Measurements from ENCODE around the gene SLC26A11. TPM values are rescaled to one million over a fixed set of nuclear protein-coding genes. Genes with fewer than 3 reads are reported as not detected.
"Not testable (repeated sequence)": the region's sequence is repeated elsewhere in the genome, so short reads cannot be mapped to it uniquely, and the experiment has no call there.

SLC26A11 gene
- polyA plus RNA-seq, 1 donor: 27.2 TPM

GRCh38 chr17:80261159-80261894 lies 41.1 kb downstream of the SLC26A11 start:
- DNase-seq: peak; percentile 55

- no peak for DNase-seq
Measured at GRCh38 chr17:80261895-80262279, 41.7 kb downstream of the SLC26A11 start.

DNA sequence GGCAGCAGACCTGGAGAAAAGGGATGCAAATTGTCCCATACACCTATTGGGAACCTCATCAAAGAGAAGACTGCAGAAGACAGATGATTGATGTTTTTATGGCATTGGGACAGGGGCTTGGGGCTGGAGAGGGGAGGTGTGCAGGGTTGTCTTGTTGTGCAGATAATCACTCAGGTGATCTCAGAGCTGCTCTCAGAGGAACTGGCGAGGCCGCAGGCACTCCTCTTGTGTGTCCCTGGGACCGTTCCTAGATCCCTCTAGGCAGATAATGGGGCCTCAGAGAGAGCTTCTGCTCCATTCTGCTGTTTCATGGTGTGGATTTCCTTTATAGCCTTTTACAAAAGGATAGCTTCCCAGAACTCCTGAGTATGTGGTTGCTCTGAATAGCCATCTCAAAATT lies 42.1 kb downstream of the SLC26A11 start:
- no peak for DNase-seq

DNA sequence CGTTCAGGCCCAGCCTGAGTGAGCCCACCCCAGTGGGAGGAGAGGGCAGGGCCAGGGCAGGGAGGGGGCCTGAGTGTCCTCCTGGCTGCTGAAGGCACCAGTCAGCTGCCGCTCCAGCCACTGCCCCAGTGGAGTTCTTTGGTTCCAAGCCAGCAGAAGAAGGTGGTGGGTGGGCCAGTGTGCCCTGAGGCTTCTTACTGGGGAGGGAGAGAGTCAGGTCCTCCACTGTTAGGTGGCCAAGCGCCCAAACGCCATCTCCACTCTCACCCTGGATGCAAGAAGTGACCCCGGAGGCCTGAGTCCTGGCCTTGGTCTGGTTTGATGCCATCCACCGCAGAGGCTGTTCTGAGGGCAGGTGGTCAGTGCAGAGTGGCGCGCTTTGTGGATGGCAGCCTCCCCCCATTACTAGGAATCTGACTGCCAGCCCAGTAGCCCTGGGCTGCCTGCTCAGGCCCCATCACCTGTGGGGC lies 42.6 kb downstream of the SLC26A11 start:
- DNase-seq: no peak

DNA sequence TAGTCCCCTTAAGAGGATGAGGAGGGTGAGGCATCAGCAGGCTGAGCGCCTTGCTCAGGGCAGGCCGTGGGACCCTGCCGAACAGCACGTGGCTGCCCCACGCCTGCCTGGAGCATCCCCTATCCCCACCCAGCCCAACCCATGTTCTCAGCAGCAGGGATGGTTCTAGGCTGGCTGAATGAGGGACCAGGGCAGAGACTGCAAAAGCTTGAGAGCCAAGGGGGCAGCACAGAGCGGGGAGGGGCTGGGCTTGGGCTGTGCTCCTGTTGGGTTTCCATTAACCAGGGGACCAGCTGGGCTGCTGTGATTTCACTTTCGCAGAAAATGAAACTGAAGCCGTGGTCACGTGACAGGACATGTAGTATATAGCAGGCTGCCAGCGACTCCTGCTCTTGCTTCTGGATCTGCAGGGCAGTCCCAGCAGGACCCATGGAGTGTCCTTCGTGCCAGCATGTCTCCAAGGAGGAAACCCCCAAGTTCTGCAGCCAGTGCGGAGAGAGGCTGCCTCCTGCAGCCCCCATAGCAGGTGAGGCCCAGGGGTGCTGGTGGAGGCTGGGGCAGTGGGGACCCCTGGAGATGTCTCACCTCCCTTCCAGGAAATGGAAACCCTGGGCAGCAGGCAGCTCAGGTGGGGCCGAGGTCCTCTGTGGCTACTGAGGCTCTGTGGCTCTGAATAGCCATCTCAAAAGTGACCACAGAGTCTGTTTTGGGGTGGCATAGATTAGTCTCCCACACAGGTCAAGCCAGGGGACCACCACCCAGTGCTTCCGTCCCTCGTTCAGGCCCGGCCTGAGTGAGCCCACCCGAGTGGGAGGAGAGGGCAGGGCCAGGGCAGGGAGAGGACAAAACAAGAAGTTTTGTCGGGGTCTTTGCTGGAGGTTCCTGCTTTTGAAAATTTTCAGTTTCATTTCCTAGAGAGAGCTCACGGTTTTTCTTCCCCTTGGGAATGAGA lies 43.3 kb downstream of the SLC26A11 start:
- DNase-seq: peak; percentile 88

GRCh38 chr17:80264205-80265075 lies 44.2 kb downstream of the SLC26A11 start:
- DNase-seq: no peak

DNA sequence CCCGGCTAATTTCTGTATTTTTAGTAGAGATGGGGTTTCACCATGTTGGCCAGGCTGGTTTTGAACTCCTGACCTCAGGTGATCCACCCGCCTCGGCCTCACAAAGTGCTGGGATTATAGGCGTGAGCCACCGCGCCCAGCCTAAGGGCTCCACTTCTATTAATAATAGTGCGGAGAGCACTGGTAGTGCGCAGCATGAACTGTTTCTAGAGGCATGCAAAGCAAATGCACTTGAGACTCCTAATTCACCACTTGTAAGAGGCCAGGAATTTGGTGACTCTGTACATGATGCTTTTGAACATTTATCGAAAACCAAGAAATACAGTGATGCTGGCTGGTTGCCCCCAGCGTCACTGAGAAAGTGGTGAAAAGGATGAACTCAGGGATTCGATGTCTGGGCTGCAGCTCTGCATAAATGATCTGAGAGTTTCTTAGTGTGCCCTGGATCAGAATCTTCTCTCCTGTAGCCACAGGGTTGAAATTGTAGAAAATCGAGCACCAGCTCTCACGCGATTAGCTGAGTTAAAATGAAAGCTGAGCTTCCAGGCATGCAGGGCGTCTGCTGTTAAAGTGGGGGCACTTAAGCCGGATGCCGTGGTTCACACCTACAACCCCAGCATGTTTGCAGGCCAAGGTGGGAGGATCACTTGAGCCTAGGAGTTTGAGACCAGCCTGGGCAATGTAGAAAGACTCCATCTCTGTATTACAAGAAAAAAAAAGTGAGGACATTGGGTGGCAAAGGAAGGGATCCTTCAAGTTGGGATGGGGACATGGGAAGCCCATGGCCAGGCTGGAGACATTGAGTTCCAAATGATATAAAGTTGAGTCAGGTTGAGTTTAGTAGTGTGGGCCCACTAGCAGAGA lies 45.2 kb downstream of the SLC26A11 start:
- no peak for DNase-seq

DNA sequence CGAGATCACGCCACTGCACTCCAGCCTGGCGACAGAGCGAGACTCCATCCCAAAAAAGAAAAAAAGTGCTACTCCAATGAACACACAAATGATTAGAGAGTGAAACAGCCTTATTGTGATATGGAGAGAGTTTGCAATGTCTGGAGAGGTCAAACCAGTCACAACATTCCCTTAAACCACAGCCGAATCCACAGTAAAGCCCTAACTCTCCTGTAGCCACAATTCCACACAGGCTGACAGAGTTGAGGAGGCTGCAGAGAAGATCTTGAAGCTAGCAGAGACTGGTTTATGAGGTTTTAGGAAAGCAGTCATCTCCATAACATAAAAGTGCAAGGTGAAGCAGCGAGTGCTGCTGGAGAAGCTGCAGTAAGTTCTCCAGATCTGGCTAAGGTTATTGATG lies 47.2 kb downstream of the SLC26A11 start:
- no peak for DNase-seq

DNA sequence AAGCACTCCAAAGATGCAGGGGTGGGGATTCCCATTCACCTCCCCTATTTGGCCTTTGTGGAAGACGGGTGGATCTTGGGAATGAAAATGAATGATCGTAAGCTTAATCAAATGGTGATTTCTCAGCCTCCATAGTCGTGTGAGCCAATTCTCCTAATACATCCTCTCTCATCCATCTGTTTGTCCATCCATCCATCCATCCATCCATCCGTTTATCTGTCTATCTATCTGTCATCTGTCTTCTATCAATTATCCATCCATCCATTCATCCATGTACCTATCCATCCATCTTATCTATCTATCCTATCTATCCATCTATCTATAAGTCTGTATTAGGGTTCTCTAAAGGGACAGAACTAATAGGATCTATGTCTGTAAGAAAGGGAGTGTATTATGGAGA lies 48.2 kb downstream of the SLC26A11 start:
- no peak for DNase-seq

GRCh38 chr17:80269405-80269807 lies 49.2 kb downstream of the SLC26A11 start:
- DNase-seq: no peak

GRCh38 chr17:80270104-80270503 lies 49.9 kb downstream of the SLC26A11 start:
- no peak for DNase-seq

DNA sequence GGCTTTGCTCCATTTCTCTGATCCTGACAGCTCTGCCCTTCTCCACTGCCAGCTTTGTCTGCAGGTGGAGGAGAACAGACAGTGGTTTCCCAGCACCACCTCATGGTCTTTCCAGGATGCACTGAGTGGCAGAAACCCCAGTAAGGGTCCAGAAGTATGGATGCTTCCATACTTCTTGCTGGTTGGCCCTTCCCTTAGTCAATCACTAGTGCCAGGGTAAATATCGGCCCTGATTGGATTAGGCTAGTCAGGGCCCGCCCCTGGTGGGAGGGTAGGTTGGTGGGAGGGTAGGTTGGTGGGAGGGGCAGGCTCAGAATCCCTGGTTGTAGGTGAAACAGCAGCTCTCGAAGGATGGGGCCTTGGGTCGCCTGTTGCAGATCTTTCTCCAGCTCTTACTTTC lies 50.6 kb downstream of the SLC26A11 start:
- no peak for DNase-seq

- DNase-seq: no peak
Measured at GRCh38 chr17:80272366-80272765, 52.1 kb downstream of the SLC26A11 start.

GRCh38 chr17:80274331-80274730 lies 54.1 kb downstream of the SLC26A11 start:
- DNase-seq: no peak

- no peak for DNase-seq
Measured at GRCh38 chr17:80274871-80275449, 54.7 kb downstream of the SLC26A11 start.

DNA sequence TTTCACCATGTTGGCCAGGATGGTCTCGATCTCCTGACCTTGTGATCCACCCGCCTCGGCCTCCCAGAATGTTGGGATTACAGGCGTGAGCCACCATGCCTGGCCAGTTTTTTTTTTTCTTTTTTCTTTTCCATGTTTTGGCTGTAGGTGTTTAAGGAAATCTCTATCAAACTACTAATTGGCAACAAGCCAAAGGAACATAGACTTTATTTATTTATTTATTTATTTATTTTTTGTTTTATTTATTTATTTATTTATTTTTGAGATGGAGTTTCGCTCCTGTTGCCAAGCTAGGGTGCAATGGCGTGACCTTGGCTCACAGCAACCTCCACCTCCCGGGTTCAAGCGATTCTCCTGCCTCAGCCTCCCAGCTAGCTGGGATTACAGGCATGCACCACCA lies 55.6 kb downstream of the SLC26A11 start:
- DNase-seq: not testable (repeated sequence)

GRCh38 chr17:80277751-80278671 lies 57.8 kb downstream of the SLC26A11 start:
- DNase-seq: no peak

DNA sequence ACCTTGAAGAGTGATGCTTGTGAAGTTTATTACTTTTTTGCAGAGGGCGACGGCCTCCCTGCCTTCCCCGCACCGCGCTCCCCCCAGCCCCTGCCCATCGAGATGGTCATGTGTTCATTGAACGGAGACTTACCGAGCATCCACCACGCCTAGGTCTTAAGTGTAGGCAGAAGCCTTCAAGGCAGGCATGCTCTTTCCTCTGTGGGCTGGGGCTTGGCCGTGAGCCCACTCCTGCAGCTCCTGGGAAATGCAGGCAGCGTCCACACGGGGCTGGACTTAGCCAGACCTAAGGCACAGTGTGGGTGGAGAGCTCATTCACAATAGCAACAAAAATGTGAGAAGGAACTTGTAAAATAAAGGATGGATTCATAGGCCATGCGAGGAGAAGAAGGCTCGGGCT lies 59.7 kb downstream of the SLC26A11 start:
- DNase-seq: no peak

- DNase-seq: no peak
Measured at GRCh38 chr17:80281516-80281915, 61.3 kb downstream of the SLC26A11 start.

Data from left kidney (tissue), 2 donors.